Activated CD8-positive, alpha-beta T cell treated with anti-CD3 and anti-CD28 coated beads for 36 hours (primary cell): ENCODE data around the gene KRTAP1-5. TPM values are rescaled to one million over a fixed set of nuclear protein-coding genes. Genes with fewer than 3 reads are reported as not detected.

Source experiments
- ATAC-seq: fragments of 200-7000 bp; cut with Tn5 transposase; one replicate; pipeline ENCODE4 v1.10.0; 2021; ENCODE audit warnings: mild to moderate bottlenecking, moderate library complexity
- CTCF ChIA-PET: fragments of 350-600 bp; sonication (Branson Sonifier 250); formaldehyde crosslinking; loops from one replicate; lab custom pipeline; 2021; ENCODE audit warnings: antibody characterized with exemption; lab: Charles Lee
- POLR2A ChIA-PET: fragments of 350-600 bp; sonication (Branson Sonifier 250); formaldehyde crosslinking; loops from one replicate; lab custom pipeline; 2021; ENCODE audit warnings: antibody characterized with exemption; lab: Charles Lee
- DNase-seq: peaks from one replicate; pipeline ENCODE4 v3.0.0-alpha.2; 2020
- H3K27ac Mint-ChIP-seq: one replicate; pipeline ENCODE4 v1.8.0; 2021; ENCODE audit warnings: mild to moderate bottlenecking, mixed read lengths
- H3K27me3 Mint-ChIP-seq: one replicate; pipeline ENCODE4 v1.8.0; 2021; ENCODE audit warnings: mixed read lengths
- H3K36me3 Mint-ChIP-seq: one replicate; pipeline ENCODE4 v1.8.0; 2021; ENCODE audit warnings: low read depth, mixed read lengths
- H3K4me1 Mint-ChIP-seq: one replicate; pipeline ENCODE4 v1.8.0; 2021; ENCODE audit warnings: low read depth, mixed read lengths
- H3K4me3 Mint-ChIP-seq: one replicate; pipeline ENCODE4 v1.8.0; 2021; ENCODE audit warnings: mild to moderate bottlenecking, moderate library complexity, mixed read lengths
- H3K9me3 Mint-ChIP-seq: one replicate; pipeline ENCODE4 v1.8.0; 2021; ENCODE audit warnings: mixed read lengths
- intact Hi-C: fragments of 100-400 bp; cut with micrococcal nuclease; formaldehyde crosslinking; loops from one replicate; pipeline ENCODE4 v1.10.0; 2022
- total RNA-seq, 2 experiments: library from RNA; stranded (reverse); gene quantifications; one replicate each; pipeline ENCODE4 v1.2.3, GENCODE V29; 2021
- TF ChIP-seq, protein P1 (sequence below): fragments of 200-600 bp; IDR thresholded peaks from one replicate; pipeline ENCODE4 v1.8.0; 2022; ENCODE audit warnings: antibody characterized with exemption, mild to moderate bottlenecking

Gene KRTAP1-5
- total RNA-seq, 2 experiments from 2014 or later = not detected

DNA sequence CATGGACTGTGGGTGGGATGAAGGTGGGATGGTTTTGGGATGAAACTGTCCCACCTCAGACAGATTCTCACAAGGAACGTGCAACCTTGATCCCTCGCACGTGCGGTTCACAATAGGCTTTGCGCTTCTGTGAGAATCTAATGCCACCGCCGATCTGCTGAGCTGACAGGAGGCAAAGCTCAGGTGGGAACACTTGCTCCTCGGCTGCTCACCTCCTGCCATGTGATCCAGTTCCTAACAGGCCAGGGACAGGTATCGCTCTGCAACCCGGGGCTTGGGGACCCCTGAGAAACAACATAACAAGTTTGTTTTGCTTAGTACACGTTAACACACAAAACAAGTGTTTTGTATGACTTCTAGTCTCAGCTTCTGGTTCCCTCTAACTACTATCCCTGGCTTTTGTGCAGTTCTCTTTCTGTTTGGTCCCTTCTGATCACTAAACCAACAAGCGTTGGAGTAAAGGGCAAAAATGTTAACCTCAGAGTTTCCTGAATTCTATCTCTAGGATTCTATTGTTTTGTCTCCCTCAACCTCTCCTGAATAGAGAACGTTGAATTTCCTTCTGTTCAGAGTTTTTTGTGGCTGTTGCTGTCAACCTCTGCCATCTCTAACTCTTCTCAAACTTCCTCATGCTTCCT is 10.3 kb downstream of the KRTAP1-5 start:
- H3K9me3 Mint-ChIP-seq = no peaks in the 10 kb centered on the region
- TF ChIP-seq, protein P1, sequence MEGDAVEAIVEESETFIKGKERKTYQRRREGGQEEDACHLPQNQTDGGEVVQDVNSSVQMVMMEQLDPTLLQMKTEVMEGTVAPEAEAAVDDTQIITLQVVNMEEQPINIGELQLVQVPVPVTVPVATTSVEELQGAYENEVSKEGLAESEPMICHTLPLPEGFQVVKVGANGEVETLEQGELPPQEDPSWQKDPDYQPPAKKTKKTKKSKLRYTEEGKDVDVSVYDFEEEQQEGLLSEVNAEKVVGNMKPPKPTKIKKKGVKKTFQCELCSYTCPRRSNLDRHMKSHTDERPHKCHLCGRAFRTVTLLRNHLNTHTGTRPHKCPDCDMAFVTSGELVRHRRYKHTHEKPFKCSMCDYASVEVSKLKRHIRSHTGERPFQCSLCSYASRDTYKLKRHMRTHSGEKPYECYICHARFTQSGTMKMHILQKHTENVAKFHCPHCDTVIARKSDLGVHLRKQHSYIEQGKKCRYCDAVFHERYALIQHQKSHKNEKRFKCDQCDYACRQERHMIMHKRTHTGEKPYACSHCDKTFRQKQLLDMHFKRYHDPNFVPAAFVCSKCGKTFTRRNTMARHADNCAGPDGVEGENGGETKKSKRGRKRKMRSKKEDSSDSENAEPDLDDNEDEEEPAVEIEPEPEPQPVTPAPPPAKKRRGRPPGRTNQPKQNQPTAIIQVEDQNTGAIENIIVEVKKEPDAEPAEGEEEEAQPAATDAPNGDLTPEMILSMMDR = no peak
- no peaks in the 10 kb centered on the region for H3K4me1 Mint-ChIP-seq
- intact Hi-C loops = no loop called here
- no peak for DNase-seq
- POLR2A ChIA-PET = no interaction called here
- H3K4me3 Mint-ChIP-seq = no peak overlapping the region
- H3K36me3 Mint-ChIP-seq = no peaks in the 10 kb centered on the region
- no peaks in the 10 kb centered on the region for H3K27me3 Mint-ChIP-seq
- H3K27ac Mint-ChIP-seq = no peak overlapping the region
- ATAC-seq = no peak
- CTCF ChIA-PET = no interaction called here

DNA sequence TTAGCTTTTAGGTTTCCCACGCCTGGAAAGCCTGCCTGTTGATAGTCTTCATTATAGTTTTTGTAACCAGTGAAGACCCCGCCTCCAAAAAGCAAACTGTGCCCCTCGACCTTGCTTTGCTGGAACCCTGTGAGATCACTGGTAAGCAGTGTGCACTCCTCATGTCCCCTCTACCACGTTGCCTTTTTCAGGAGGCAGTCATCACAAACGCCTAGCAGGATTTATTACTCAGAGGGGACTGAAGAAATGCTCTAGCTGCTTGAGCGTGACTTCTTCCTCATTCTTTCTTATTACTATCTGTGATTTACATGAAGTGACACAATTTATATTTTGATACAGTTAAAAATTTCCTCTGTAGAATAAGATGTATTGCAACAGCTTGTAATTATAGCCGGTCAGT is 11.6 kb downstream of the KRTAP1-5 start:
- CTCF ChIA-PET = no interaction called here
- Mint-ChIP-seq H3K4me1 (no peaks in the 10 kb centered on the region), H3K4me3 (no peak overlapping the region), H3K27me3 (no peaks in the 10 kb centered on the region), H3K9me3 (no peaks in the 10 kb centered on the region), H3K36me3 (no peaks in the 10 kb centered on the region), H3K27ac (no peak overlapping the region)
- DNase-seq (no peak), ATAC-seq (no peak)
- TF ChIP-seq, protein P1 = no peak
- POLR2A ChIA-PET = interaction anchor here (0.6 to 0.8 kb wide), 2 partner anchors 11 to 23 kb away, joined by 3 read pairs; no protein-coding TSS in a partner anchor
- intact Hi-C loops = no loop called here

DNA sequence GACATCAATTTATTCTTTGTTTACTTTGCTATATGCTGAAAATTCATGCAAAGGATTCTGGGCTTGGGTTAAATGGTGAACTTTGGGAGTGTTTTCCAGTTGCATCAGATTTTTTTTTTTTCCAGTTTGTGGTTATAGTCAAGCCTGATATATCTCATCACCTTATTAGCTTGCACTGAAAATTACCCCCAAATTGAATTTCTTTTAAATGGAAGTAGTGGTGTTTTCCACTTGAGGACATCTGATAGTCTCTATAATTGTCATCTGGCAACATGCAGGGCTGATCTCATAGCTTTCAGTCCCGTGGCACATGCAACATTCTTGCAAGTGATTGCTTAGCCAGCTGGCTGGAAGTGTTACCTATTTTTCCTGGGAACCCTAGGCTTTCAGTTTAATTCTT is 13.4 kb downstream of the KRTAP1-5 start:
- Mint-ChIP-seq H3K4me3 (no peak overlapping the region), H3K27me3 (no peaks in the 10 kb centered on the region), H3K9me3 (no peaks in the 10 kb centered on the region), H3K27ac (no peak overlapping the region), H3K36me3 (no peaks in the 10 kb centered on the region), H3K4me1 (no peaks in the 10 kb centered on the region)
- intact Hi-C loops = no loop called here
- TF ChIP-seq, protein P1 = no peak
- CTCF ChIA-PET = interaction anchor here (0.9 kb wide), 1 partner anchor 147 kb away, joined by 3 read pairs; the partner anchor contains the start of gene KRT12
- DNase-seq (no peak), ATAC-seq (no peak)
- POLR2A ChIA-PET = interaction anchor here (0.5 kb wide), 1 partner anchor 85 kb away, joined by 3 read pairs; no protein-coding TSS in a partner anchor

DNA sequence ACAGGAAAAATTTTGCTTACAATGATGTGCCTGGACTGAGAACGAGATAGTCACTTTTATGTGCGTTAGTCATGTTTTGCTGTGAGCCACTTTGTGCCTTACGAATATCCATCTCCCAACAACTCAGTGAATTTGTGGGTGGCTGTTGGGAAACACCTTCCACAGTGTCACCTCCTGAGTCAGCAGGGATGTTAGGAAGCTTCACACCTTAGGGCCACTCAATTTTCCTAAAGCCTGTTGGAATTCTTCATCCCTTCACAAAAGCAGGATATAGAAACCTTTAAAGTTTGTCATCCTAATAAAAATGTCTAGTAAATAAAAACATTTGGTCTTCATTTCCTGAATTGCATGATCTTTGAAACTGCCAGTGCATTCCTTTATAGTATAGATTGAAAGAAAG is 13.8 kb downstream of the KRTAP1-5 start:
- no peak for ATAC-seq
- Mint-ChIP-seq H3K27me3 (no peaks in the 10 kb centered on the region), H3K4me3 (no peak overlapping the region), H3K27ac (no peak overlapping the region), H3K36me3 (no peaks in the 10 kb centered on the region), H3K4me1 (no peaks in the 10 kb centered on the region), H3K9me3 (no peaks in the 10 kb centered on the region)
- intact Hi-C loops = no loop called here
- no peak for DNase-seq
- ChIA-PET CTCF (no interaction called here), POLR2A (interaction anchor here (0.5 kb wide), 1 partner anchor 84 kb away, joined by 3 read pairs; no protein-coding TSS in a partner anchor)
- TF ChIP-seq, protein P1 = no peak

DNA sequence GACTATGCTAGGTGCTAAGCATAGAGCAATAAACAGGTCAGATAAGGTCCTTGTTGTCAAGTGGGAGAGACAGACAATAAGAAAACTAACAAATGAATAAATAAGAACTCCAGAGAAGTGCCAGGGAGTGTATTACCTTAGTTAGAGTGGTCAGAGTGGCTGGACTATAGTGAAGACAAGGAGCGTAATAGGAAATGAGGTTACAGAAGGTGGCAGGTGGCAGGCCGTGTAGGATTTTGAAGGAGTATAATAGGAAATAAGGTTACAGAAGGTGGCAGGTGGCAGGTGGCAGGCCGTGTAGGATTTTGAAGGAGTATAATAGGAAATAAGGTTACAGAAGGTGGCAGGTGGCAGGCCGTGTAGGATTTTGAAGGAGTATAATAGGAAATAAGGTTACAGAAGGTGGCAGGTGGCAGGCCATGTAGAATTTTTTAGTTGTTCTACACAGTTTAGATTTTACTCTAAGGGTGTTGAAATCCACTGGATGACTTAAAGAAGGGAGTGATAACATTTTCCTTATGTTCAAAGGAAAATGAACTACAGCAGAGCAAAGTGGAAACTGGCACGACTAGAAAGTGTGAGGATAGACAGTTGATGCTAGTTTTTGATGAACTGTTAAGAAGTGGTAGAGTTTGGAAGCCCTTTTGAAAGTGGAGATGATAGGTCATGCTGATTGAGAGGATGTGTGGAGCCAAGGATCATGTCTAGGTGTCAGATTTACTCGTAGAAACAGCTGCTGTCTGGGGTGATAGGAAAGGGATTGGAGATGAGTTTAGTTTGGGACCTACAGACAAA is 14.5 kb downstream of the KRTAP1-5 start:
- H3K9me3 Mint-ChIP-seq = no peaks in the 10 kb centered on the region
- H3K36me3 Mint-ChIP-seq = no peaks in the 10 kb centered on the region
- POLR2A ChIA-PET = no interaction called here
- H3K27me3 Mint-ChIP-seq = no peaks in the 10 kb centered on the region
- H3K4me1 Mint-ChIP-seq = no peaks in the 10 kb centered on the region
- no peak overlapping the region for H3K27ac Mint-ChIP-seq
- CTCF ChIA-PET = no interaction called here
- intact Hi-C loops = no loop called here
- TF ChIP-seq, protein P1 = no peak
- DNase-seq (no peak), ATAC-seq (no peak)
- no peak overlapping the region for H3K4me3 Mint-ChIP-seq
